ENCODE results near the gene CPXM2.

CPXM2 gene

GRCh38 chr10:123882177-123882576 lies 9.4 kb downstream of the CPXM2 start:
- no peak for DNase-seq
- H3K27ac ChIP-seq = no peak overlapping the region
- no peak overlapping the region for H3K4me3 ChIP-seq (ENCODE audit: low read depth, low read length)
- H3K27me3 ChIP-seq (ENCODE audit: insufficient read depth, low read depth, severe bottlenecking) = peaks cover 80% of the 10 kb centered on the region
- H3K9me3 ChIP-seq (ENCODE audit: severe bottlenecking) = peaks cover 2% of the 10 kb centered on the region
- no peak for TF ChIP-seq CTCF (IDR thresholded peaks at IDR 0.05; ENCODE audit: low read depth, low read length)
- no peaks in the 10 kb centered on the region for H3K36me3 ChIP-seq

- H3K9me3 ChIP-seq (ENCODE audit: severe bottlenecking) = peaks cover 3% of the 10 kb centered on the region
- DNase-seq = no peak
- H3K27me3 ChIP-seq (ENCODE audit: insufficient read depth, low read depth, severe bottlenecking) = peaks cover 76% of the 10 kb centered on the region
- H3K27ac ChIP-seq = no peak overlapping the region
- no peaks in the 10 kb centered on the region for H3K36me3 ChIP-seq
- no peak overlapping the region for H3K4me3 ChIP-seq (ENCODE audit: low read depth, low read length)
- TF ChIP-seq CTCF (IDR thresholded peaks at IDR 0.05; ENCODE audit: low read depth, low read length) = no peak
These were observed 11.9 kb downstream of the CPXM2 start for GRCh38 chr10:123879606-123880257.

- TF ChIP-seq CTCF (IDR thresholded peaks at IDR 0.05; ENCODE audit: low read depth, low read length) = no peak
- Histone ChIP-seq H3K27ac (no peak overlapping the region), H3K36me3 (no peaks in the 10 kb centered on the region), H3K9me3 (ENCODE audit: severe bottlenecking) (peaks cover 3% of the 10 kb centered on the region), H3K27me3 (ENCODE audit: insufficient read depth, low read depth, severe bottlenecking) (peaks cover 66% of the 10 kb centered on the region), H3K4me3 (ENCODE audit: low read depth, low read length) (no peak overlapping the region)
- no peak for DNase-seq
These were observed 12.8 kb downstream of the CPXM2 start for GRCh38 chr10:123878666-123879303.

- no peak overlapping the region for H3K27ac ChIP-seq
These were observed 21.3 kb downstream of the CPXM2 start for GRCh38 chr10:123870260-123870659.

GRCh38 chr10:123869020-123869414 lies 22.6 kb downstream of the CPXM2 start:
- no peaks in the 10 kb centered on the region for H3K36me3 ChIP-seq
- TF ChIP-seq CTCF (IDR thresholded peaks at IDR 0.05; ENCODE audit: low read depth, low read length) = no peak
- no peak overlapping the region for H3K27ac ChIP-seq
- H3K9me3 ChIP-seq (ENCODE audit: severe bottlenecking) = no peaks in the 10 kb centered on the region
- no peak overlapping the region for H3K4me3 ChIP-seq (ENCODE audit: low read depth, low read length)
- DNase-seq = no peak
- peaks cover 81% of the 10 kb centered on the region for H3K27me3 ChIP-seq (ENCODE audit: insufficient read depth, low read depth, severe bottlenecking)

More at GRCh38 chr10:123870260-123870659, 21.3 kb downstream of the CPXM2 start:
- Histone ChIP-seq H3K9me3 (ENCODE audit: severe bottlenecking) (no peaks in the 10 kb centered on the region), H3K36me3 (no peaks in the 10 kb centered on the region), H3K27me3 (ENCODE audit: insufficient read depth, low read depth, severe bottlenecking) (peaks cover 70% of the 10 kb centered on the region), H3K4me3 (ENCODE audit: low read depth, low read length) (no peak overlapping the region)
- no peak for DNase-seq
- TF ChIP-seq CTCF (IDR thresholded peaks at IDR 0.05; ENCODE audit: low read depth, low read length) = no peak

All from WERI-Rb-1 (cell line).